ENCODE data around the gene PDS5B. TPM values are rescaled to one million over a fixed set of nuclear protein-coding genes. Genes with fewer than 3 reads are reported as not detected.

PDS5B gene
- total and polyA plus RNA-seq, 10 of the 15 experiments (the other 5 are each of a cell fraction or from before 2014, with no cell fraction given) = 15.4 to 55.3 (median 30.7) TPM

DNA sequence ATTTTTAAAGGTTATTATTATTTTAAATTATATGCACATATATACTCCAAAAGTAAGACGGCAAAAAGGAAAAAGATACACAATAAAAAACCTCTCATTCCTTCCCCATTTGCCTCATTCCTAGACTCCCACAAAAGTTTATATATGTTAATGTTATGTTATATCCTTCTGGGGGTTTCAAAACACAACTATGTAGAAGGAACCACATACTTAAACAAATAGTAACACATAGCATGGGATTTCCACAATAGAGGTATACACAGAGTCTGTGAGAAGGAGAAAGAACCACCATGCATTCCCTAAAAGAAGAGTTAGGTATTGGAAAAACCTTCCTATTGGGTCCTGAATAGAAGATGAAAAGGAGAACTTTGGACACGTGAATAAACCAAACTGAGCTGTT is 9.1 kb downstream of the PDS5B start:
- no peaks in the 10 kb centered on the region for H4K20me1 ChIP-seq (ENCODE audit: control insufficient read depth, insufficient read depth)
- intact Hi-C loops (cut with micrococcal nuclease; ENCODE audit: unreplicated experiment) = no loop called here
- TF ChIP-seq, protein P1, sequence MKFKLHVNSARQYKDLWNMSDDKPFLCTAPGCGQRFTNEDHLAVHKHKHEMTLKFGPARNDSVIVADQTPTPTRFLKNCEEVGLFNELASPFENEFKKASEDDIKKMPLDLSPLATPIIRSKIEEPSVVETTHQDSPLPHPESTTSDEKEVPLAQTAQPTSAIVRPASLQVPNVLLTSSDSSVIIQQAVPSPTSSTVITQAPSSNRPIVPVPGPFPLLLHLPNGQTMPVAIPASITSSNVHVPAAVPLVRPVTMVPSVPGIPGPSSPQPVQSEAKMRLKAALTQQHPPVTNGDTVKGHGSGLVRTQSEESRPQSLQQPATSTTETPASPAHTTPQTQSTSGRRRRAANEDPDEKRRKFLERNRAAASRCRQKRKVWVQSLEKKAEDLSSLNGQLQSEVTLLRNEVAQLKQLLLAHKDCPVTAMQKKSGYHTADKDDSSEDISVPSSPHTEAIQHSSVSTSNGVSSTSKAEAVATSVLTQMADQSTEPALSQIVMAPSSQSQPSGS (IDR thresholded peaks at IDR 0.05; ENCODE audit: low read length) = no peak
- no peak for TF ChIP-seq SIX5 (IDR thresholded peaks at IDR 0.05; ENCODE audit: low read depth, low read length, severe bottlenecking)
- TSS peak; percentile 14 for BruUV-seq (replicated peaks)
- H3K4me2 ChIP-seq (ENCODE audit: control insufficient read depth, insufficient read depth) = no peak overlapping the region
- FAIRE-seq (no peak), ATAC-seq (no peak), DNase-seq (ENCODE audit: low read depth, low spot score) (no peak)
- H3K27ac ChIP-seq (ENCODE audit: control insufficient read depth, insufficient read depth) = no peak overlapping the region
- no peak overlapping the region for H2AFZ ChIP-seq (ENCODE audit: control insufficient read depth, low read depth, low read length)
- H3K9ac ChIP-seq (ENCODE audit: control insufficient read depth, insufficient read depth, low read length) = no peak overlapping the region
- no peaks in the 10 kb centered on the region for H3K4me1 ChIP-seq (ENCODE audit: control insufficient read depth, insufficient read depth, low read length)
- POLR2A ChIA-PET = no interaction called here
- H3K27me3 ChIP-seq (replicated peaks in 1 of 2; ENCODE audit: control insufficient read depth in 2 of 2, insufficient read depth in 2 of 2, low read length in 1 of 2) = no peaks in the 10 kb centered on the region
- SMC1A ChIA-PET (ENCODE audit: uncharacterized antibody, unreplicated experiment) = interaction anchor here (1.1 kb wide), 1 partner anchor 8 kb away, joined by 3 read pairs; no protein-coding TSS in a partner anchor
- CTCF ChIA-PET = interaction anchor here (0.7 to 1.9 kb wide), 5 partner anchors 8 to 423 kb away, joined by 3 to 11 read pairs (median 4); no protein-coding TSS in a partner anchor
- H3K9me3 ChIP-seq (replicated peaks; ENCODE audit: control insufficient read depth, insufficient read depth, low read length) = no peaks in the 10 kb centered on the region; the same call in 1 of the 3 replicates
- peaks cover 84% of the 10 kb centered on the region for H3K79me2 ChIP-seq (ENCODE audit: control insufficient read depth, insufficient read depth, low read length)
- RAD21 ChIA-PET (ENCODE audit: unreplicated experiment) = interaction anchor here (1.0 kb wide), 1 partner anchor 55 kb away, joined by 4 read pairs; no protein-coding TSS in a partner anchor
- in situ Hi-C loops (cut with MboI) = loop anchor here (25.0 kb wide), 1 partner anchor 1117 kb away; no protein-coding TSS in a partner anchor
- H3K4me3 ChIP-seq = no peak overlapping the region
- 69% methylated on average over 2 of the region's 2 CpGs for WGBS (ENCODE audit: insufficient coverage, insufficient replicate concordance, low lambda C conversion rate, missing lambda C conversion rate)
- no peaks in the 10 kb centered on the region for H3K36me3 ChIP-seq (ENCODE audit: control insufficient read depth in 2 of 2, insufficient read depth in 2 of 2, low read length in 1 of 2)

DNA sequence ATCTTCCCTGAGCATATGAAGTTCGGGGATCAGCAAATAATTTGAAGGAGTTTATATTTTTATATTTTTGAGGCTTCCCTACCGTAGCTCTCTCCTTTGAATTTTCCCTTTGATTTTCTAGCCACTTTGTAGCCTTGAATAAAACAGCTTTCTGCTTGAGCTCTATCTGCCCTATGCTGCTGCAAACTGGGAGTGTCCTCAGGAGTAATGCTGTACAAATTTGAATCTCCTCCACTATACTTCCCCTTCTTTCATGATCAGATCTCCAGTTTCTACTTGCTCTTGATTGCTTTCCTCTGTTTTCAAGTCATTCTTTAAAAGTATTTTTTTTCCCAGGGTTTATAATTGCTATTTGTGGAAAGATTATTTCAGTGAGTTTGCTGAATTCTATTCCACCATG is 14.6 kb downstream of the PDS5B start:
- H3K27ac ChIP-seq (ENCODE audit: control insufficient read depth, insufficient read depth) = no peak overlapping the region
- POLR2A ChIA-PET = interaction anchor here (1.0 to 1.3 kb wide), 3 partner anchors 9 to 20 kb away, joined by 3 to 5 read pairs (median 4); no protein-coding TSS in a partner anchor
- no peak overlapping the region for H3K4me3 ChIP-seq
- no peaks in the 10 kb centered on the region for H4K20me1 ChIP-seq (ENCODE audit: control insufficient read depth, insufficient read depth)
- H3K4me1 ChIP-seq (ENCODE audit: control insufficient read depth, insufficient read depth, low read length) = no peaks in the 10 kb centered on the region
- H3K9me3 ChIP-seq (replicated peaks; ENCODE audit: control insufficient read depth, insufficient read depth, low read length) = no peaks in the 10 kb centered on the region; the same call in none of the 3 replicates
- no peaks in the 10 kb centered on the region for H3K27me3 ChIP-seq (replicated peaks in 1 of 2; ENCODE audit: control insufficient read depth in 2 of 2, insufficient read depth in 2 of 2, low read length in 1 of 2)
- intact Hi-C loops (cut with micrococcal nuclease; ENCODE audit: unreplicated experiment) (no loop called here), in situ Hi-C loops (cut with MboI) (no loop called here)
- RAD21 ChIA-PET (ENCODE audit: unreplicated experiment) = interaction anchor here (1.6 to 2.4 kb wide), 3 partner anchors 11 to 942 kb away, joined by 3 to 7 read pairs (median 7); no protein-coding TSS in a partner anchor
- BruUV-seq (replicated peaks) = no TSS peak
- CTCF ChIA-PET = interaction anchor here (0.9 to 2.2 kb wide), 9 partner anchors 11 to 507 kb away, joined by 3 to 9 read pairs (median 6); no protein-coding TSS in a partner anchor
- peaks cover 55% of the 10 kb centered on the region for H3K79me2 ChIP-seq (ENCODE audit: control insufficient read depth, insufficient read depth, low read length)
- H3K4me2 ChIP-seq (ENCODE audit: control insufficient read depth, insufficient read depth) = no peak overlapping the region
- SMC1A ChIA-PET (ENCODE audit: uncharacterized antibody, unreplicated experiment) = interaction anchor here (1.0 to 1.9 kb wide), 5 partner anchors 8 to 39 kb away, joined by 3 to 6 read pairs (median 4); no protein-coding TSS in a partner anchor
- 76% methylated on average over 2 of the region's 2 CpGs for WGBS (ENCODE audit: insufficient coverage, insufficient replicate concordance, low lambda C conversion rate, missing lambda C conversion rate)
- no peak for FAIRE-seq
- H2AFZ ChIP-seq (ENCODE audit: control insufficient read depth, low read depth, low read length) = no peak overlapping the region
- H3K9ac ChIP-seq (ENCODE audit: control insufficient read depth, insufficient read depth, low read length) = no peak overlapping the region
- no peak for DNase-seq (ENCODE audit: low read depth, low spot score)
- ATAC-seq = peak; percentile 52; the same call in 2 of the 3 replicates
- H3K36me3 ChIP-seq (ENCODE audit: control insufficient read depth in 2 of 2, insufficient read depth in 2 of 2, low read length in 1 of 2) = no peaks in the 10 kb centered on the region
- TF ChIP-seq, protein P2, sequence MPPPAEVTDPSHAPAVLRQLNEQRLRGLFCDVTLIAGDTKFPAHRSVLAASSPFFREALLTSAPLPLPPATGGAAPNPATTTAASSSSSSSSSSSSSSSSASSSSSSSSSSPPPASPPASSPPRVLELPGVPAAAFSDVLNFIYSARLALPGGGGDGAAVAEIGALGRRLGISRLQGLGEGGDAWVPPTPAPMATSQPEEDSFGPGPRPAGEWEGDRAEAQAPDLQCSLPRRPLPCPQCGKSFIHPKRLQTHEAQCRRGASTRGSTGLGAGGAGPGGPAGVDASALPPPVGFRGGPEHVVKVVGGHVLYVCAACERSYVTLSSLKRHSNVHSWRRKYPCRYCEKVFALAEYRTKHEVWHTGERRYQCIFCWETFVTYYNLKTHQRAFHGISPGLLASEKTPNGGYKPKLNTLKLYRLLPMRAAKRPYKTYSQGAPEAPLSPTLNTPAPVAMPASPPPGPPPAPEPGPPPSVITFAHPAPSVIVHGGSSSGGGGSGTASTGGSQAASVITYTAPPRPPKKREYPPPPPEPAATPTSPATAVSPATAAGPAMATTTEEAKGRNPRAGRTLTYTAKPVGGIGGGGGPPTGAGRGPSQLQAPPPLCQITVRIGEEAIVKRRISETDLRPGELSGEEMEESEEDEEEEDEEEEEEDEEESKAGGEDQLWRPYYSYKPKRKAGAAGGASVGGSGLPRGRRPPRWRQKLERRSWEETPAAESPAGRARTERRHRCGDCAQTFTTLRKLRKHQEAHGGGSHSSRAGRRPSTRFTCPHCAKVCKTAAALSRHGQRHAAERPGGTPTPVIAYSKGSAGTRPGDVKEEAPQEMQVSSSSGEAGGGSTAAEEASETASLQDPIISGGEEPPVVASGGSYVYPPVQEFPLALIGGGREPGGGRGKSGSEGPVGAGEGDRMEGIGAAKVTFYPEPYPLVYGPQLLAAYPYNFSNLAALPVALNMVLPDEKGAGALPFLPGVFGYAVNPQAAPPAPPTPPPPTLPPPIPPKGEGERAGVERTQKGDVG (CRISPR knock-in tag; IDR thresholded peaks at IDR 0.05) = no peak

Data from GM12878 (cell line).